ACHN (cell line): ENCODE data around the gene LRRC25.
"Not testable (repeated sequence)": the region's sequence is repeated elsewhere in the genome, so short reads cannot be mapped to it uniquely, and the experiment has no call there.

Experiments used
- DNase-seq: peaks from one replicate; pipeline ENCODE4 v3.0.0-alpha.2; 2015
- in situ Hi-C: cut with HindIII; loops from 2 replicates; pipeline ENCODE4 v1.10.0; 2017; ENCODE audit warnings: low sequenced_read_pairs, low pct_ligation_motif_present, low pct_unique_long_range_greater_than_20kb

Gene LRRC25

GRCh38 chr19:18388100-18388959, 9.1 kb downstream of the LRRC25 start:
- DNase-seq = no peak
- in situ Hi-C loops = no loop called here

DNA sequence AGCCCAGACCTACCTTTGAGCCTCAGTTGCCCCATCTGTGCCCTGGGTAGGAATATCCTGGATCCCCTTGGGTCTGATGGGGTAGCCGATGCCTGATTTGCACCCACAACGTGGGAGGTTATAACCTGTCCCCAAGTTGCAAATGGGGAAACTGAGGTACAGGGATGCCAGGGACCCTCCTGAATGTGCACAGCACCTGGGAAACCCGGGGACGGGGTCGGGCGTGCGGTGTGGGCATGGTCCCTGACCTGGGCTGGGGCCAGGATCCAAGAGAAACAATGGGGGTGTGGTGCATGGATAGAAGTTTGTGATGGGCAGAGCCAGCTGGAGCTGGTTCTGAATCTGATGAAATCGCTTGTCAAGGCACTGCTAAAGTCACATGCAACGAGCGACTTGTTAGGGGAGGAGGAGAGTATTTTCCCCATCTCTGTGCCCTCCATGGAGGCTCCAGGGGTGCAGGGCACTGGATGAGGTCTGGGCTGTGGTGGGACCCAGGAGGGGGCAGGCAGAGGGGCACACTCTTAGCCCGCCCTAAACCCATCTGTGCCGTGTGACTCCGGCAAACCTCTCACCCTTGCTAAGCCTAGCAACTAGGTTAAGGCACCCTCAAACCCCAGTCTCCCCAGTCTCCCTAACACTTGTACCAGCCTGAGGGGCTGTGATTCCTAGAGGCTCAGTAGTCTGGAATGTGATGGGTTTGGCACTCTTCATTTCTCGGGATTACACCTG, 10.7 kb downstream of the LRRC25 start:
- DNase-seq = no peak
- in situ Hi-C loops = no loop called here

DNA sequence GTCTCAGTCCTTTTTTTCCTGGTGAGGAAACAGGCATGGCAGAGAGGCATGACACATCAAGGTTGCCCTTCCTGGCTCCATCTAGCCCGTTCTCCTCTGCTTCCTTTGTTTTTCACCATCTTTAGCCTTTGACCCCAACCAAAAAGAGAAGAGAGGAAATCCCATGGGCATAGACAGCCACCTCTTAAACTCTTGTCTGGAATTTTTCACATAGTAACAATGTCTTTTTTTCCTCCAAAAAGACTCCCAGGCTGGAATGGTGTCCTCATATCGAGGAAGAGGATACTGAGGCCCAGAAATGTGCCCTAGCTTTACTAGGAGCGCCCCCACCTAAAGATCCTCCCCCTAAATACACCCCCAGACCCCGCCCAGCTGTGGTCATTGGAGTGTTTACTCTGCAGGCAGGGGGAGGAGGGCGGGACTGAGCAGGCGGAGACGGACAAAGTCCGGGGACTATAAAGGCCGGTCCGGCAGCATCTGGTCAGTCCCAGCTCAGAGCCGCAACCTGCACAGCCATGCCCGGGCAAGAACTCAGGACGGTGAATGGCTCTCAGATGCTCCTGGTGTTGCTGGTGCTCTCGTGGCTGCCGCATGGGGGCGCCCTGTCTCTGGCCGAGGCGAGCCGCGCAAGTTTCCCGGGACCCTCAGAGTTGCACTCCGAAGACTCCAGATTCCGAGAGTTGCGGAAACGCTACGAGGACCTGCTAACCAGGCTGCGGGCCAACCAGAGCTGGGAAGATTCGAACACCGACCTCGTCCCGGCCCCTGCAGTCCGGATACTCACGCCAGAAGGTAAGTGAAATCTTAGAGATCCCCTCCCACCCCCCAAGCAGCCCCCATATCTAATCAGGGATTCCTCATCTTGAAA, 11.5 kb downstream of the LRRC25 start, which contains the start of gene GDF15:
Gene GDF15, plus strand, starts transcription at position 484 of the 868 bp plus-strand sequence. Its CDS starts 32 bp downstream, at position 516.
- DNase-seq = peak; percentile 94
- in situ Hi-C loops = no loop called here

- DNase-seq = no peak
- in situ Hi-C loops = no loop called here
These were observed 12.1 kb downstream of the LRRC25 start for GRCh38 chr19:18385359-18385674.

GRCh38 chr19:18384775-18385174, 12.6 kb downstream of the LRRC25 start:
- in situ Hi-C loops = no loop called here
- no peak for DNase-seq

DNA sequence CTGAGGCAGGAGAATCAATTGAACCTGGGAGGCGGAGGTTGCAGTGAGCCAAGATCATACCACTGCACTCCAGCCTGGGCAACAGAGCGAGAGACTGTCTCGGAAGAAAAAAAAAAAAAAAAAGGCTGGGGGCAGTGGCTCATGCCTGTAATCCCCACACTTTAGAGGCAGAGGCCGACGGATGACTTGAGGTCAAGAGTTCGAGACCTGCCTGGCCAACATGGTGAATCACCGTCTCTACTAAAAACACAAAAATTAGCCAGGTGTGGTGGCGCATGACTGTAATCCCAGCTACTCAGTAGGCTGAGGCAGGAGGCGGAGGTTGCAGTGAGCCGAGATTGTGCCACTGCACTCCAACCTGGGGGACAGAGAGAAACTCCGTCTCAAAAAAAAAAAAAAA, 13.8 kb downstream of the LRRC25 start:
- in situ Hi-C loops = not testable (repeated sequence)
- peak; percentile 44 for DNase-seq

DNA sequence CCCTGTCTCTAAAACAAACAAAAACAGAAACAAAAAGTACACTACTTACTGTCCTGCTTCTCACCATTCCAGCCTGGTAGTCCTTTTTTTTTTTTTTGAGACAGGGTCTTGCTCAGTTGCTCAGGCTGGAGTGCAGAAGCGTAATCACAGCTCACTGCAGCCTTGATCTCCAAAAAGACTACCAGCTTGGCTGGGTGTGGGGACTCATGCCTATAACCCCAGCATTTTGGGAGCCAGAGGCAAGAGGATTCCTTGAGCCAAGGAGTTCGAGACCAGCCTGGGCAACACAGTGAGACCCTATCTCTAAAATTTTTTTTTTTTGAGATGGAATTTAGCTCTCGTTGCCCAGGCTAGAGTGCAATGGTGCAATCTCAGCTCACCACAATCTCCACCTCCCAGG, 16.6 kb downstream of the LRRC25 start:
- in situ Hi-C loops = no loop called here
- no peak for DNase-seq

DNA sequence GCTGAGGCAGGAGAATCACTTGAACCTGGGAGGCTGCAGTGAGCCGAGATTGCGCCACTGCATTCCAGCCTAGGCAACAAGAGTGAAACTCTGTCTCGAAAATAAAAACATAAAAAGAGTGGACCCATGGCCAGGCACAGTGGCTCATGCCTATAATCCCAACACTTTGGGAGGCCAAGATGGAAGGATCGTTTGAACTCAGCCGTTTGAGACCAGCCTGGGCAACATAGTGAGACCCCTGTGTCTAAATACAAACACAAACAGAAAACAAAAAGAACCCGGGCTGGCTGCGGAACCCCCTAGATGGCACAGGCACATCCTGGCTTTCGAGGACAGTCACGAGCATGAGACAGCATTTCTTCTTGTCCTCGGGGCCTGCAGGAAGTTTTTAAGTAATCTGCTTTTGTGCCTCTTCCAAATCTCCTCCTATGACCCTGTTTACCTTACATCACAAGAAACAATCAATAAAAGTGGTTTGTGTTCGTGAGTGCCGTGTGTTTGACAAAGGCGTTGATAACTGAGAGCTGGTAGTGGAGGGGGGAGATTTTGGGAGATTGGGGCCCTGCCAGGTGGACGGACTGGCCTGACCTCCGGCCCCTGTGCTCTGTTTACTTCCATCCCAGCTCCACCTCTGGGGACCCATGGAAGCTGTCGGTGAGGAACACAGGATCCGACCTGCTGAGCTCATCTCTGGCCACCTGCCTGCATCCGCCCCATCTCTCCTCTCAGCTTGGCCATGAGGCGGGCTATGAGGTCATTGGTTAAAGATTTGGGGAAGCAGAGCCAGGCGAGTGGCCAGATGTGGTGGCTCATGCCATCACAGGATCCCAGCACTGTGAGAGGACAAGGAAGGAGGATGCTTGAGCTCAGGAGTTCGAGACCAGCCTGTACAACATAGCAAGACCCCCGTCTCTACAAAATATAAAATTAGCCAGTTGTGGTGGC, 17.3 kb downstream of the LRRC25 start:
- in situ Hi-C loops = no loop called here
- peak; percentile 90 for DNase-seq

DNA sequence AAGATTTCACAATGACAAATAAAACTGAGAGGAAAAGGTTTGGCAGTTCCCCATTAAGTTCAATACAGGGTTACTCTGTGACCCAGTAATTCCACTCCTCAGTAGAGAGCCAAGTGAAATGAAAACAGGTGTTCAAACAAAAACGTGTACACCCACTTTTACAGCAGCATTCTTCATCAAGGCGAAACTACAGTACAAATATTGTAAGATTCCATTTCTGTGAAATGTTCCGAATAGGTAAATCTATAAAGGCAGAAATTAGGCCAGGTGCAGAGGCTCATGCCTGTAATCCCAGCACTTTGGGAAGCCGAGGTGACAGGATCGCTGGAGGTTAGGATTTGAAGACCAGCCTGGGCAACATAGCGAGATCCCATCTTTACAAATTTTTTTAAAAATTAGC, 20.4 kb downstream of the LRRC25 start:
- DNase-seq = no peak
- in situ Hi-C loops = no loop called here

GRCh38 chr19:18373892-18374629, 23.4 kb downstream of the LRRC25 start:
- DNase-seq = peak; percentile 98
- in situ Hi-C loops = no loop called here

GRCh38 chr19:18373407-18373891, 24.0 kb downstream of the LRRC25 start:
- DNase-seq = no peak
- in situ Hi-C loops = no loop called here

- in situ Hi-C loops = no loop called here
- DNase-seq = no peak
These were observed 28.8 kb downstream of the LRRC25 start for GRCh38 chr19:18368504-18369222.

- DNase-seq = no peak
- in situ Hi-C loops = no loop called here
These were observed 31.4 kb downstream of the LRRC25 start for GRCh38 chr19:18366021-18366435.

GRCh38 chr19:18364826-18365528, 32.4 kb downstream of the LRRC25 start:
- DNase-seq = peak; percentile 98
- in situ Hi-C loops = no loop called here

GRCh38 chr19:18364277-18364825, 33.1 kb downstream of the LRRC25 start:
- in situ Hi-C loops, DNase-seq: not testable (repeated sequence)

DNA sequence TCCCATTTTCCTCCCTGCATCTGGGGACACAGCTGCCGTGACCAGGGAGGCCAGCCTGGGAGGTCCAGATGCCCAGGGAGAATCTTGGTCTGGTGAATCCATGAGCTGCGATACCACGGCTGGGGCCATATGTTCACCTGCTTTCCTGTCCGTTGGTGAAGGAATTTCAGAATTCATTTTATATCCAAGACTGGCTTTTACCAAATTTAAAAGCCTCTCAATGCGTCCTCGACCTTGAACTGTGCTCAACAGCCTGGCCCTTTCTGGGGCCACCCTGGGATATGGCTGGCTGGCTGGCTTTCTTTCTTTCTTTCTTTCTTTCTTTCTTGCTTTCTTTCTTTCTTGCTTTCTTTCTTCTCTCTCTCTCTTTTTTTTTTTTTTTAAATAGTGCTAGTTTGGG, 33.6 kb downstream of the LRRC25 start:
- DNase-seq = no peak
- in situ Hi-C loops = no loop called here
